HG02610 (cell line): ENCODE results near the gene SLC9A9.

Experiments
- ATAC-seq: cut with Tn5 transposase; IDR thresholded peaks from one replicate; pipeline ENCODE4 v1.9.1; 2021; ENCODE audit warnings: mild to moderate bottlenecking, moderate library complexity; ENCODE audit not compliant: unreplicated experiment

SLC9A9 gene

DNA sequence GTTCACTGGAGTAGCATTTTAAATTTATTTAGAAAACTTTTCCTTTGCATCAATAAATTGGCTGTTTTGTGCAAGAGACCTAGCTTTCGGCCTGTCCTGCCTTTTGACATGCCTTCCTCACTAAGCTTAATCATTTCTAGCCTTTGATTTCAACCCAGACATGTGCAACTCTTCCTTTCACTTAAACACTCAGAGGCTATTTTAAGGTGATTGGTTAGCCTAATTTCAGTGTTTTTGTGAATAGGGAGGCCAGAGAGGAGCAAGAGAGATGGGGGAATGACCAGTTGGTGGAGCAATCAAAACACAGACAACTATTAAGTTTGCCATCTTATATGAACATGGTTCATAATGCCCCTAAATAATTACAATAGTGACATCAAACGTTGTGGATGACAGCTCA, 333.4 kb downstream of the SLC9A9 start:
- no peak for ATAC-seq

GRCh38 chr3:143514109-143514508, 334.2 kb downstream of the SLC9A9 start:
- no peak for ATAC-seq

DNA sequence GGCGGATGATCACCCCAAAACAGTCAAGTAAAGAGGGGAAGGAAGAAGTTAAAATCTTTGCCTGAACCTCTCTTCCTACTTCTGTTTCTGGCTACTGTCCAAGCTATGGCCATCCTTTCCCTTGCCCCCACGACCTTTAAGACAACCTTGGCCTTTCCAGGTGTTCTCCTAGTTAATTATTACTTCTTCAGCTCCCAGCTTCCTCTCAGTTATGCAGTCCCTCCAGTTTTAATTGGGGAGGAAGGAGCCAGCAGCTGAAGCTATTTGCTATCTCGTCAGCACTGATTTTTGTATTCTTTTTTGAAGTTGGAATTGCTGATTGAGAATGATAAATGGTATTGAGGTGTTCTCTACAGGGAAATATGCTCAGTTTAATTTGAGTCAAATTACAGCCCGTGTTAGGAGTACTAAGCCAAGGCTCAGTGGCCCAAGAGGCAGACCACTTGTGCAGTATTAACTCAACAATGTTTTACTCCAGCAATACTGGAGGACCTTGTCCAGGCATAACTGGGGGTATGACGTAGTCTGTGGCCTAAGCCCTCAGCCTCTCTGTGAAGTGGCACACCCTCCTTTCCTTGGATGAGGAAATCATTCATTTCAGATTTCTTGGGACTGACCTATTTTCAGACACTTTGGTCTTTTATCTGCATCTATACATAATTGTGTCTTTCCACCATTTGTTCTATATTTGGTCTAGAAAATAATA, 336.9 kb downstream of the SLC9A9 start:
- ATAC-seq: no peak

GRCh38 chr3:143510601-143511000, 337.7 kb downstream of the SLC9A9 start:
- no peak for ATAC-seq

DNA sequence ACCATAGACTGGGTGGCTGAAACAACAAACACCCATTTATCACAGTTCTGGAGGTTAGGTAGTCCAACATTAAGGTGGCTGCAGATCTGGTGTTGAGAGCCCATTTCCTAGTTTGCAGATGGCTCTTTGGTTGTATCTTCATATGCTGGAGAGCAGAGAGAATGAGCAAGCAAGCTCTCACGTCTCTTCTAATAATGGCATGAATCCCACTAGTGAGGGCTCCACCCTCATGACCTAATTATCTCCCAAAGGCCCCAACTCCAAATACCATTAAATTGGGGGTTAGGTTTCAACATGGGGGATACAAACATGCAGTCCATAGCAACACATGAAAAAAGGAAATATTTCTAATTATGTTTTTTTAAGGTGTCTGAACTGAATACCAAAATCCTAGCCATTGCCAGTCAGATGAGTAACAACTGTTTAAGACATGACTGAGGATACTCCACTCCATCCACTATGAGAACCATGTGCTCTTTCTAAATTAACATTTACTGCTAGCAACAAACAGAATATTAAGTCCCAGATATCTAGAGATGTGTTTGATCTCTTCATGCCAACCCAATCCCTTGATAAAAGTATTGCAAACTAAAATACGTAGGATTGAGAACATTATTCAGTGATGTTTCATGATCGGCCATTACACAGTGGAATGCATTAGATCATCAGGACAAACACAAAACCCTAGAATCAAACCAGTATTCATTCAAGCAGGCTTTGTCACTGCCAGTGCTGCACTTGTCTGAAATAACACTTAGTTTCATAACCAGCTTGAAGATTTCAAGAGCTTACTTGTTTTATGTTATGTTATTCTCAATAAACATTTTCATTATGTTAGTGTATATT, 340.3 kb downstream of the SLC9A9 start:
- no peak for ATAC-seq

GRCh38 chr3:143506190-143506589, 342.1 kb downstream of the SLC9A9 start:
- no peak for ATAC-seq

DNA sequence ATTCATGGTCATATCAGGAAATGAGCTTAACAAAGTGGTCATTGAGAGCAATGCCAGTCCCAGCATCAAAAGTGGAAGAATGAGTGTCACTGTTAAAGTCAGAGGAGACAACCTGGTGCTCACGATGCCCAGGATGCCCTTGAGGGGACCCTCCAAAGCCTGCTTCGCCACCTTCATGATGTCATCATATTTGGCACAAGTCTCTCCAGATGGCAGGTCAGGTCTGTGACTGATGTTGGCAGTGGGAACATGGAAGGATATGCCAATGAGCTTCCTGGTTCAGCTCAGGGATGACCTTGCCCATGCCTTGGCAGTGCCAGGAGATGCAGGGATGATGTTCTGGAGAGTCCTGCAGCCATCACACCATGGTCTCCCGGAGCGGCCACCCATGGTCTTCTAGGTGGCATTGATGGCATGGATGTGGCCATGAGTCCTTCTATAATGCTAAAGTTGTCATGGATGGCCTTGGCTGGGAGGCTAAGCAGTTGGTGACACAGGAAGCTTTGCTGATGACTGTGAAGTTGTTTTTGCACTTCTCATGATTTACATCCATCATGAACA, 344.9 kb downstream of the SLC9A9 start:
- ATAC-seq: no peak

DNA sequence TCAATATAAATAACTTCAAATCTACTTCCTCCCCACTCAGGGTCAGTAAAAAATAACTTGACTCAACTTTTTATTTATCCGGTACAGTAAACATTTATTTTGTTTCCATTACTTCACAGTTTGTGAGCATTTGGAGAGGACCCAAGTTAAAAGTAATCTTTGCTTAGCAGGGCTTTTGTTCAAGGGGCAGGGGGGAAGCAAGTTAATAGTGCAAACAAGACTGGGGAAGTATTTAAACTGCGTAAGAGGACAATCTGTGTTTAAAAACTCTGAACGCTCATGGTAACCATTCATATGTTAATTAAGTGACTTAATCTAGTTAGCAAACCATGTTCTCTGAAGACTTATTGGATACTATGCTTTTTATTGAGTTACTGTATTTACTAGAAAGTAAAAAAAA, 346.2 kb downstream of the SLC9A9 start:
- no peak for ATAC-seq

- ATAC-seq: no peak
Observed at GRCh38 chr3:143497382-143497781, 350.9 kb downstream of the SLC9A9 start.

DNA sequence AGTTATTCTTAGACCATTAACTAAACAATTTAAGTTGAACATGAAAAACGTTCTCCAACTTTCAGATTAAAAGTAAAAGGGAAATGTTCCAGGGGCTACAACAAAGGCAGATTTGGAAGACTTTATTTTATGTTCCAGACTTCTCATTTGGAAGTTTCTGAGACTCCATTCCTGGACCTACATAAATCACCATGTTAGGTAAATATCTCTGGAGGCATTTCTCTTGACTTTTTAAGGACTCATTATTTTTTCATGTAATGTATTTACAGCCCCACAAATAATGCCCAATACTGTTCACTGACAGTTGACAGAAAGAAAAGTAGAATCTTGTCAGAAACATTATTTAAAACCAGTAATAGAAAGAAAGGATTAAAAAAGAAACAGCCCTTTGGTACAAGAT, 352.1 kb downstream of the SLC9A9 start:
- no peak for ATAC-seq

DNA sequence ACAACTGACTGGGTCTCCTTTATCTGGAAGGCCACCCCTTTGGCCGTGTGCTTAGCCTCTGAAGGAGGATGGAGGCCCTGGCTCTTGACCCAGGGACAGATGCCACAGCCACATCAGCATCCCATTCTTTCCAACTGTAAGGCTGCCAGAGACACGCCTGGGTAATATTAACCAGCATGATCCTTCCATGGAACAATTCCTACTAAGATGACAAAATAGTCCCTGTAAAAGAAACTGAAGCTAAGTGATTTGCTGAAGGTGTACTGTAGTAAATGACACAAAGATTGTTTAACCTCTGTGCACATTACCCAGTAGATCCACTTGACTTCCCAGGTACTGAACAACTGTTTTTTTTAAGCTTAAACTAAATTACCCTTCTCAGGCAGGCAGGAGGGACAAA, 352.7 kb downstream of the SLC9A9 start:
- no peak for ATAC-seq

DNA sequence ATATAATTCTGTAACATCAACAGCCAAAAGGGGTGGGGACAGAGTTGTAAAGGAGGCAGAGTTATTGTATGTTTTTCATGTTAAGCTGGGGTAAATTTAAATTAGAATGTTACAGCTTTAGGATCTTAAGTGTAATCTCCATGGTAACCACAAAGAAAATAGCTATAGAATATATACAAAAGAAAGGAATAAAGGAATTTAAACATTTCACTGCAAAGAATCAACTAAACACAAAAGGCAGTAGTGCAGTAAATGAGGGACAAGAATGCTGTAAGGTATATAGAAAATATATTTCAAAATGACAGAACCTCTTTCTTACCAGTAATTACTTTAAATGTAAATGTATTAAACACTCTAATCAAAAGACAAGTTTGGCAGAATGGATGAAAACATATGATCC, 361.7 kb downstream of the SLC9A9 start:
- no peak for ATAC-seq

DNA sequence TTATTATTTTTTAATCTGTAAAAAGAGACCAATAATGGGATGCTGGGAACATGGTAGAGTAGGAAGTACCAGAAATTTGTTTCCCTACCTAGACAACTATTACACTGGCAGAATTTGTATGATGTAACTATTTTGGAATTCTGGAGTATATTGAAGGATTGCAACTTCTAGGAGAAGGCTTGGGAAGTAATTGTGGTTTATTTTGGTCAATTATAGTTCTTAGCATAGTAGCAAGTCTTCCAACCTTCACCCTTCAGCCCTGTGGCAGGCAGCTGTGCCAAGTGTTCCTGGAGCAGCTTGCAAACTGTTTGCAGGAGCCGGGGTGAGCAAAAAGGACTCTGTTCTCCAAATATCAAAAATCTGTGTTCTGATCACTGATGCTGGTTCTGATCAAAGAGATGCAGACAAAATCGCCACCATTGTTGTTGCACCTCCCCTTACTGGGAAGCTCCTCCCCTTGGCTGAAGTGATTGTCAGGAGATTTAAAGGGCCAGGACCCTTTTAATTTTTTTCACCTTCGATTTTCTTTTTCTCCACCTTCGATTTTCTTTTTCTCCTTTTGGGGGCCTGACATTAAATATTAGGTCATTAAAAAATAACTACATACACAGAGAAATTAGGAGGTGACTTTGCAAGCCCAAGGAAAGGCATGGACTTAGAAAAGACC, 363.3 kb downstream of the SLC9A9 start:
- ATAC-seq: no peak

GRCh38 chr3:143483214-143483613, 365.1 kb downstream of the SLC9A9 start:
- peak; percentile 73 for ATAC-seq

DNA sequence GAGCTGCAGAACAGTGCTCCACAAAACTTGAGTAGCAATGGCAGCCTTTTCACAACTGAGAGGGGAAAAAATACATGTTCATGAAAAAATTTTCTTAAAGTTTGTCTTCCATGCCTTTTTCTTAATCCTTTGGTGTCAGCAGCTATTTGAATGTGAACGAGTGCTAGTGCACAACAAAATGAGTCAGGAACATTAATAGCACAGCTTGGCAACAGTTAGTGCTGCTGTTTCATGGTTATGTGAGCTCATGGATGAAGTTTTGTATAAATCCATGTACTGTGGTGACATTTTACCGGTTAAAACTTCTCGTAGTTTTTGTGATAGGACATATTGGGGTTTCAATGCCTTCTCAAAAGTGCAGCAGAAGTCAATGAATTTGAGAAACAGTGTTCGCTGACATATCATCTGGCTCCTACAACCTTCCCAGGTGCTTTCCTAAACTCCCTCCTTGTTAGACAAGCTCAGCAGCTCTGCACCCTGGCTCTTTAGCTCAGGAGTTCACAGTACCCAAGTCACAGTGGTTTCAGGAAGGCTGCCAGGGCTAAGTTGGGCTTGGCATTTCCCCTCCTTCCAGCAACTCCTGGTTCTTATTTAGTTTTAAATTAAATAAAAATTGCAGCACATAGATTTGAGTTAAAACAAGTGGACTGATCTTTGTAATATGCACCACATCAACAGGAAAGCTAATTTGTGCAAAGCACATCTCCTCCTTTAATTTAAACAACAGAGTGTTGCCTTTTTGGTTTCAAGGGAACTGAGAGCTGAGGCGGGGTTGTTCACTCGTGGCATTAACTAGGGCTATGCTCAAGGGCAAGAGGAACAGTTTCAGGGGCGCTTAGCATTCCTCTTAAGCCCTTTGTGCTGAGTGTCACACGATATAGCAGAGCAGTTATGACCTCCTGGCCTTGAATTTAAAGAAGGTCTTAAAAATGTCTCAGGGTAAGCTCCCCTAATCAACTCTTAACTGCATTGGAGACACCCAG, 365.9 kb downstream of the SLC9A9 start:
- no peak for ATAC-seq

DNA sequence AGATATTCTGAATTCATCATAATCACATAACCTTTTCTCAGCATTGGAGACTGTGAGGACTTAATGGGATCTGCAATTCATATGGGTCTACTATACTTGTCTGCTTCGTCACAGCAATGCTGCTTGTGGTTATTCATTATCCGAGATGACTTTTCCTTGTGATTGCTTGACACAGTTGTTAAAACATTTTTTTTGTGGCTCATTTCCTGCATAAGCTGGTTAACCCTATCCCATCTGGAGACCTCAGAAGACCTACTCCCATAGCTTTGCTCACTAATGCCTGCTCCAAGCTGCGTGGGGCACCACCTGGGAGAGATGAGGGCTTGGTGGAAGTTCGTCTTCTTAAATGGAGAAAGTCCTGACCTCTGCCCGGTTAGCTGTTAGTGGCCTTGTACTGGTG, 367.9 kb downstream of the SLC9A9 start:
- ATAC-seq: no peak

- ATAC-seq: no peak
Observed at GRCh38 chr3:143479727-143480126, 368.5 kb downstream of the SLC9A9 start.

GRCh38 chr3:143478115-143478693, 370.1 kb downstream of the SLC9A9 start:
- ATAC-seq: no peak

GRCh38 chr3:143476965-143477640, 371.2 kb downstream of the SLC9A9 start:
- ATAC-seq: no peak
